CD4-positive, alpha-beta T cell treated with Interleukin-21 for 1 hour (primary cell): Measurements from ENCODE around the gene EDA.

ENCODE experiments used
- DNase-seq: peaks from one replicate; pipeline ENCODE4 v3.0.0-alpha.2; 2020

The EDA gene

GRCh38 chrX:70029863-70030262, 413.9 kb downstream of the EDA start:
- no peak for DNase-seq

- DNase-seq: peak; percentile 55
These were observed 414.4 kb downstream of the EDA start for GRCh38 chrX:70030301-70030767.

- DNase-seq: no peak
These were observed 416.9 kb downstream of the EDA start for GRCh38 chrX:70032792-70033191.

DNA sequence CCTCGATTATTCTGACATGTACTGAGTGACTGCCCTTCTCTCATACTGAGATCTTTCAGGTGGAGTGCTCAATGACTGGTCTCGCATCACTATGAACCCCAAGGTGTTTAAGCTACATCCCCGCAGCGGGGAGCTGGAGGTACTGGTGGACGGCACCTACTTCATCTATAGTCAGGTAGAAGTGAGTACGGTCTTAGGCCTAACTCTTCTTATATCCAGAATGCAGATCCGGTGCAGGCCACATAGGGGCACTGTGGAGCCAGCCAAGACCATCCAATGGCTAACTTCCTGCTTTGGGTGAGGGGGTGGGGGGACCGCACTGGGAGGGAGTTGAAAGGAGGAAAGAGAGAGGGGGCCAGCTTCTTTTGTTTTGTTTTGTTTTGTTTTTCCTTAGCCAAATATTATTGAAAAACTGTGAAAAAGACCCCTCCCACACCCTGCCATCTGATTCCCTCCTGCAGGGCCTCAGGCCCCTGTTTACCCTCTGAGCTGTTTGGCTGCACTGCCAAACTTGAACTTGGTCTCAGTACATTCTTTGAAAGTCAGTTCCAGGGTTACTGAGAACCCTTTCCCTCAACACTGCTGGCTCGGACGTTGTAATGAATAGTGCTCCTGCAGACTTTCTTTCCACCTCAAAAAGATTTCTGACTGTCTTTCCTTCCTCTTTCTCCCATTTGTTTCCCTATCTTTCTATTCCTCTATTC, 417.6 kb downstream of the EDA start:
- peak; percentile 3 for DNase-seq

GRCh38 chrX:70034646-70035045, 418.7 kb downstream of the EDA start:
- no peak for DNase-seq

DNA sequence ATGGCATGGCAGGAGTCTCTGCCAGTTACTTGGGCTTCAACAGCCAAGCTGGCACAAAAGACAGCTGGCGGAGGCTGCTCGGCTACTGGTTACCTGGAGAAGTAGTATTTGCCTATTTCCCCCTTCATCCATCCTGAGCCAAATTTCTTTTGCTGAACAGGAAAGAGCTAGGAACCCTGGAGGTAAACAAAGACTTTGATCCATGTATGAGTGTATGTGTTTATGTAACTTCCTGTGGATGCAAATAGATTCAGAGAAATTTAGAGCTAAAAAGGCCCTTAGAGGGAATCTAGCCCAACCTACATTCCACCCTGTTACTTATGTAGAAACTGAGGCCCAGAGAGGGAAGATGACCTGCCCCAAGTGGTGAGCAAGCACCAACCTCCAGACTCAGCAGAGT, 422.6 kb downstream of the EDA start:
- no peak for DNase-seq

GRCh38 chrX:70038951-70039350, 423.0 kb downstream of the EDA start:
- no peak for DNase-seq

DNA sequence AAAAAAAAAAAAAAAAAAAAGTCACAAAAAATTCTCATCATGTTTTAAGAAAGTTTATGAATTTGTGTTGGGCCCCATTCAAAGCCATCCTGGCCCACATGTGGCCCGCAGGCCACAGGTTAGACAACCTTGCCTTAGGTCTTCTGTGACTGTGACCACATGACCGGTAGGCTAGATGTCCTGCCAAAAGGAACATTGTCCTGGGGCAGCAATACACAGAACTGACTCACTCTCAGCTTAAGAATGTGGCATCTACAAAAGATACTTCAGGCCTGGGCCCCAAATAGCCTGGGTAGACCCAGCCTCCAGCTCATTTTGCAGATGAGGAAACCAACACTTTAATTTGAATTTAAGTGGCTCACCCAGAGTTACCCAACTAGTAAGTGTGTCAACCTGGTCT, 423.8 kb downstream of the EDA start:
- DNase-seq: no peak

GRCh38 chrX:70041993-70042392, 426.1 kb downstream of the EDA start:
- DNase-seq: no peak

DNA sequence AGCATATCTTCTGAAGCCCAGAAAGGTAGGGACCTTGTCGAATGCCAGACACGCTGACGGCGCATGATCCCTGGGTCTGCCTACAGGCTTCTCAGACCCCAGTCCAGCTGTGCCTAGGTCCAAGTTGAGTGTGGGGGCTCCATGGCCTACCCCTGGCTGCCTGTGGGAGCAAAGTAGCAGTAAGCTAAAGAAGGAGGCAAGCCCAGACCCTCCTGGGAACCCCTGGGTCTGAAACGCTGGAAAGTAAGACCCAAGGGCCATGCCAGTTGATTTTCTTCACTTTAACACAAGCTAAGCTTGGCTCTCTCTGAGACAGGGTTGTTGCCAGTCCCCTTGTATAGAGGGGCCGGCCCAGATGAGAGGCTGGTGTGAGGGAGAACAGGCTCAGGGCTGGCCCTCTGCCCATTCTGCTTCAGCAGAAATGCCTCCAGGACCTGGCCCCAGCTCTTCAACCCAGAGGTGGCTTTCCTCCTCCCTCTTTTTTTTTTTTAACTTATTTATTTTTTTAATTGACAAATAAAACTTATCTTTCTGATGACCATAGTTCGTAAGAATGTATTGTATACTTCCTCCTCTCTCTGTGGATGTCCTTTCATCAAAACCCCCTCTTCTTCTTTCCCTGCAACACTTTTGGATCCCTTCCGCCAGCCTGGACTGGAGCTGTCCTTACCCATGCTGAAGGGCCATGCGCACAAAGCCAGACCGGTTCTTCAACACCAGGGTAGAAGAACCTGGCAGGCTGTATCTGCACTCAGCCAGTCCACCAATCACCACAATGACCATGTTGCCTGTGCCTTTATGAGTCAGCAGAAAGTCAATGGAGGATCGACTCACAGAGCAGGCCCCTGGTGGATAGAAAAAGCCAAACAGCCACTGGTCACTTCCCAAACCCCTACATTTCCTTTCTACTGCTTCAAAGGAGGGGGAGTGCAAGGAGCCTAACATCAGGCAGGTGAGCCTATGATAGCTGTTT, 426.8 kb downstream of the EDA start:
- no peak for DNase-seq

DNA sequence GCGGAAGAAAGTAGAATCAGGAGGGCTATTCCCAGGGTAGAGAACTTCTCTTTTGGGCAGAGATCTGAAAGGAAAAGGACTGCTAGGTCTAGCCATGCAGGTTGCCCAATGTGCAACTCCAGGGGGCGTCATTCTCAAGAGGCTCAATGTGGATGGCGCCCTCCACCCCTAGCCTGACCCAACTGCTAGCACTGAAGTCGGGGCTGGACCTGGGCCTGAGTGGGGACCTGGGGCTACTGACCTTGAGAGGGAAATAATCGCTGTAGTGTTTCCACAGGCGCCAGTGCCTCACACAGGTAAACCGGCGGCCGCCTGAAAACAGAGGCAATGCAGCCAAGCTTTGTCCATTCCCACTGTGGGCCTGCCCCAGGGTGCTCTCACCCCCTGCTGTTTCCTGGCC, 427.8 kb downstream of the EDA start:
- DNase-seq: no peak

DNA sequence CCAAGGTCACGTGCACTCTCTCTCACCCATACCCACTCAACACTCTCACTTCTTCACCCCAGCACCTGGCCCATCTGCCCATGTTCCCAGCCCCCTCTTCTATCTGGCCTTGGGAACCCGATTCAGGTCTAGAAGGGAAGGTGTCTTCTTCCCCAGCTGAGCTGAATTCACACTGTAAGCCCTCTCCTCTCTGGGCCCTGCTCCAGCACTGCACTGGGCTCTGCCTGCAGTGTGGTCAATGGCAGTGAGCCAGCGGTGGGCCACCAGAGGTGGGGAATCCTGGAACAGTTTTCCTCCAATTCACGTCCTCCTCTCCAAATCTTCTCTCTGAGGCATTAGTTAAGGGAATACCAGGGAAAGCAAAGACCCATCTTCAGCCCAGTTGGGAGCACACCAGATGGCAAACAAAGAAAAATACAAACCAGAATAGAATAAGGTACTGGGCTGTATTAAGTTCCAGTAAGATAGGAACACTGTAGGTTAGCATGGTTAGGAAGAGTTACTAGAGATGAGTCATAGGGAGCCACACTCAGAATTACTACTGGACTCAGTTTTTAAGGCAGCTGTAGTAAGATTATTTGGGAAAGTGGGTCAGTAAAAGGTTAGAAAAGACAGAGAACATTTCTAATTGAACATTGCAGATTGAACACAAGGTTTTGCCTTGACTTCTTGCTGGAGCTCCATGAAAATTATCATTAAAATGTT, 428.8 kb downstream of the EDA start:
- DNase-seq: no peak

- no peak for DNase-seq
These were observed 431.1 kb downstream of the EDA start for GRCh38 chrX:70046978-70047377.

DNA sequence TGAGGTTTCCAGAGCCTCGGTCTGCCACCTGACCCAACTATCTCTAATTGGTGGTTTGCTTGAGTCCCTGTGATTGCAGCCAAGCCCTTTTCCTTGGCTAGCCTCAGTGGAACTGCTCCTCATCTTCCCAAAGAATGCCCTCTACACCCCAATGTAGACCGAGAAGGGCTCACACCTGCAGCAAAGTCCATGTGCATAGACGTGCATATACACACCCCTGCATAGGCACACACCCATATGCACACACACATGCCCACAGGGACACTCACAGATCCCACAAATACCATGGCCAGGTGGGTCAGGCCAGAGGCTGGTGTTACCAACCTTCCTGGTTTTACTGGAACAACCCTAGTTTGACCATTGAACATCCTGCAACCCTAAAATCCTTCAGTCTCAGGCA, 433.5 kb downstream of the EDA start:
- DNase-seq: no peak

GRCh38 chrX:70049925-70050324, 434.0 kb downstream of the EDA start, which contains the start of gene AWAT2:
TSS of gene AWAT2 (minus strand) at chrX:70049938. CDS start at chrX:70049932, 6 bp downstream.
- no peak for DNase-seq

DNA sequence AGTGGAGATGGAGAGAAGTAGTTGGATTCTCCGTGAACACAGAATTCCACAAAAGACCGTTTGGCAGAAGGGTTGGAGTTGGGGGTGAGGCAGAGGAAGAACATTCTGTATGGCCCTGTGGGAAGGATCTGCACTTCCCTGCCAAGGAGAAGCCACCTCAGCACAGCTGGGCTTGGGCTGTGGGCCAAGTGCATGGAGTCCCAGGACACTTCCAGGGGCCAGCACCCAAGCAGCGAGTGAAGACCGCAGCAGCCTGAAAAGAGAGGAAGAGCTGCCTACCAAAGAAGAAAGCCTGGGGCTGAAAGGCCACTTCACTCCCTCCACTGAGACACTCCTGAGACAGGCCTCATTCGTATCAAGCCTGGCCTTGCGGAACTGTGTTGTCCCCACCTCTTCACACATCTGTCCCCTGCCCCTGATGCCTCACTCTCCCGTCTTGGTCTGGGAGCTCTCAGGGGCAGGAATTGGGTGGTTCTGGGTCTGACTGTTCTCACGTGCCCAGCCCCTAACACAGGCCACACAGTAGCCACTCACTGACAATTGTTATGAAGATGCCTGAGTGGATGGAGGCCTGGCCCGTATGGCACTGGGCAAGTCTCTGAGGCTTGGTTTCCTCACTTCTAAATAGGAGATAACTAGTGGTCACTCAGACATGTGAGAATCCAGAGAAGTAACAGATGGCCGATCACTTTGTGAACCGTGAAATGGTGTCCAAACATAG, 437.1 kb downstream of the EDA start:
- DNase-seq: no peak

- DNase-seq: no peak
These were observed 438.5 kb downstream of the EDA start for GRCh38 chrX:70054391-70054790.

DNA sequence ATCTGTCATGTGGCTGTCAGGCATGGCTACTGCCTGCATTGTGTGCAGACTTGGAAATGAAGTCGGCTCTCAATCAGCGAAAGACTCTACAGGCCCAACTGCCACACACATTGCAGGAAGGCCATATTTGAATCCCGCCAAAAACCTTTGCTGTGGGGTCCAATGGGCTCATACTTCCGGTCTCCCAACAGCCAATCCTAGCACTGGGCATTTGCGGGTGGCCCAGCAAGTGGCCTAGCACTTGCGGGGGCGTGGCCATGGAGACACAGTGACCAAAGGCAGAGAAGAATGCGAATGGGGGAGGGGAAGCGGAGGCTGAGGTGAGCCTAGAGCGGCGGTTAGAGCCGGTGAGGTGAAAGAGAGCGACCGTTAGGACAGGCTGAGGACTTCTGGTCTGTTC, 446.2 kb downstream of the EDA start, which contains the start of gene OTUD6A:
TSS of gene OTUD6A (plus strand) at position 382 of the 400 bp plus-strand sequence. CDS start 68 bp downstream, outside the sequence.
- DNase-seq: no peak

- no peak for DNase-seq
These were observed 447.1 kb downstream of the EDA start for GRCh38 chrX:70062961-70063550.

DNA sequence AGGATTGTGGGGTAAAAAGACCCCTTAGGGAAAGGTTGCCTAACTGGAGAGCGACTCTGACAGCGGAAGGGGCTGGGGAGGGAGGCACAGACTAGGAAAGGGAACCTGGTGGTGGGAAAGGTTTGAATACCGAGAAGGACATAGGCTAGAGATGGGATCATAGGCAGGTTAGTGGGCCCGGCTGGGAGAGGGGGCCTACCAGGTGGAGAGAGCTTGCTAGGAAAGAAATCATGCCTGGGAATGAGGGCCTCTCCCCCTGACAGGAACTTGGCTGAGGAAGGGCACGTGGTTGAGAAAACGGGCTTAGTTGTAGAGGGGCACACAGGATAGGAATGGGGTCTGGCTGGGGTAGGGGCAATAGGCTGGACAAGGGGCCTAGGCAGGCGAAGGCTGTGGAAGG, 450.7 kb downstream of the EDA start:
- DNase-seq: no peak

DNA sequence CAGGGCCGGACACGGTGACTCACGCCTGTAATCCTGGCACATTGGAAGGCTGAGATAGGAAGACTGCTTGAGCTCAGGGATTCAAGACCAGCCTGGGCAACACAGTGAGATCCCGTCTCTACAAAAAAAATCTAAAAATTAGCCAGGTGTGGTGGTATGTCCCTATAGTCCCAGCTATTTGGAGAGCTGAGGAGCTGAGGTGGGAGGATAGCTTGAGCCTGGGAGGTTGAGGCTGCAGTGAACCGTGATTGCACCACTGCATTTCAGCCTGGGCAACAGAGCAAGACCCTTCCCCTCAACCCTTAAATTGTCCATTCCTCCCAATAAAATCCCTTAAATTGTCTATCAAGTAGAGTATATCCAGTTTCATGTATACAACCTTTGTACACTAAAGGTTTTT, 463.4 kb downstream of the EDA start:
- DNase-seq: no peak

GRCh38 chrX:70079870-70080269, 464.0 kb downstream of the EDA start:
- no peak for DNase-seq
